AG09309 (cell line): ENCODE measurements around the gene IRF6.

ENCODE experiments used
- DNase-seq: peaks from one replicate; pipeline ENCODE4 v3.0.0-alpha.2; 2010; ENCODE audit warnings: low read depth
- H3K4me3 ChIP-seq: 2 replicates; pipeline ENCODE4 v1.5.1; 2011; ENCODE audit warnings: mild to moderate bottlenecking, low read depth, low read length, moderate library complexity; ENCODE audit not compliant: control insufficient read depth
- TF ChIP-seq, protein P1 (sequence below): IDR thresholded peaks from 2 replicates; pipeline ENCODE4 v1.5.1; 2011; ENCODE audit warnings: mild to moderate bottlenecking, low read depth, low read length, inconsistent platforms; ENCODE audit not compliant: insufficient read depth, control insufficient read depth; ENCODE audit errors: missing control alignments

IRF6 gene

GRCh38 chr1:209791920-209792319 is 14.0 kb downstream of the IRF6 start:
- no peak overlapping the region for H3K4me3 ChIP-seq
- TF ChIP-seq, protein P1, sequence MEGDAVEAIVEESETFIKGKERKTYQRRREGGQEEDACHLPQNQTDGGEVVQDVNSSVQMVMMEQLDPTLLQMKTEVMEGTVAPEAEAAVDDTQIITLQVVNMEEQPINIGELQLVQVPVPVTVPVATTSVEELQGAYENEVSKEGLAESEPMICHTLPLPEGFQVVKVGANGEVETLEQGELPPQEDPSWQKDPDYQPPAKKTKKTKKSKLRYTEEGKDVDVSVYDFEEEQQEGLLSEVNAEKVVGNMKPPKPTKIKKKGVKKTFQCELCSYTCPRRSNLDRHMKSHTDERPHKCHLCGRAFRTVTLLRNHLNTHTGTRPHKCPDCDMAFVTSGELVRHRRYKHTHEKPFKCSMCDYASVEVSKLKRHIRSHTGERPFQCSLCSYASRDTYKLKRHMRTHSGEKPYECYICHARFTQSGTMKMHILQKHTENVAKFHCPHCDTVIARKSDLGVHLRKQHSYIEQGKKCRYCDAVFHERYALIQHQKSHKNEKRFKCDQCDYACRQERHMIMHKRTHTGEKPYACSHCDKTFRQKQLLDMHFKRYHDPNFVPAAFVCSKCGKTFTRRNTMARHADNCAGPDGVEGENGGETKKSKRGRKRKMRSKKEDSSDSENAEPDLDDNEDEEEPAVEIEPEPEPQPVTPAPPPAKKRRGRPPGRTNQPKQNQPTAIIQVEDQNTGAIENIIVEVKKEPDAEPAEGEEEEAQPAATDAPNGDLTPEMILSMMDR, result no peak
- DNase-seq, result no peak

GRCh38 chr1:209790286-209791193 is 15.4 kb downstream of the IRF6 start:
- H3K4me3 ChIP-seq, result no peak overlapping the region
- TF ChIP-seq, protein P1, result no peak
- DNase-seq, result no peak

GRCh38 chr1:209789245-209789644 is 16.7 kb downstream of the IRF6 start:
- TF ChIP-seq, protein P1, result no peak
- H3K4me3 ChIP-seq, result no peak overlapping the region
- no peak for DNase-seq

DNA sequence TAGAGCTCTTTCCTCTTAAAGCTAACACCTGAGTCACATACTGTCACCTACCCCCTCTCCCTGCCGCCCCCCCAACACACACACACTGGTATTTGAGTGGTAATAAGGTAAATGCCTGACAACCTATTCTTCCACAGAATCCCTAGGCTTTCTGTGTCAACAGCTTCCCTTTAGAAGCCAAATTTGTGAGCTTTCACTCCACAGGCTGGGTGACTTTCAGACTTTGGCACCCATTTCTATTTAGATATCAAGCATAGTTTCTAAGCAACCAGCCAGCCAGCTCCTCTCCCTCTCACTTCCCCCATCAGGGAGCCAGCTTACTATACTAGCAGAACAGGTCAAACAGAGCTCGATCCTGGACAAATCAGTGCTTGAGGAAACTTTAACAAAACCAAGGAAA is 18.4 kb downstream of the IRF6 start:
- no peak overlapping the region for H3K4me3 ChIP-seq
- TF ChIP-seq, protein P1, result no peak
- no peak for DNase-seq

DNA sequence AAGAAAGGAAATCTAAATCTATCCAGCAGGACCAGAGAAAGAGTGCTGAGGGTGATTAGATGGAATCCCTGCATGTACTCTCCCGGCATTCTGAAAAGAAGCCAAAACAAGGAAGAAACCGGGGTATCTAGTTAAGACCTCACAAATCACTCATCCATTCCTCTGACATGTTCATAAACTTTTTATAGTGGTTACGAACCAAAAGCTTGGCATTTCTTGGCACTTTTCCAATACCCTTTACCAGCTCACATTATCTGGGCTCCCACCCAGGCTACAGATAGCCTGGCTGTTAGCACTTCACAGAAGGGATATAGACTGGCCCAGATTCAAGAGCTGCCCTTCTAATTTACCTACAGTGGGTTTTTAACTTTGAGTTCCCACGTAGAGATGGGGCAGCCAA is 19.8 kb downstream of the IRF6 start:
- TF ChIP-seq, protein P1, result no peak
- no peak overlapping the region for H3K4me3 ChIP-seq
- no peak for DNase-seq

DNA sequence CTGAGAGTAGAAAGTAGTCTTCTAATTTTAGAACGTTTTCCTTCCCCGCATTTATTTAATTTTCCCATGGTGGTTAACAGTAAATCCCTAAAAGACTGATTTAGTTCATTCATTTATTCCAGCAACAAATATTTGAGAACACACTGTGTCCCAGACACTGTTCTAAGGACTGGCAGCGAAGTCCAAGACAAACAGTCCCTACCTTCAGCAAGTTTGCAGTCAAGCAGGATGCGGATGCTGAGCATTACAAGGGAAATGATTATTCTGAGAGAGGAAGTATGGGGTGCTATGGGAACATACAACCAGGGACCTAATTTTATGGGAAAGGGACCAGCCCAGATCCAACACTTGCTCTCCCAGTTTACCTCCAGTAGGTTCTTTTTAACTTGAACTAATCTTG is 20.4 kb downstream of the IRF6 start:
- no peak overlapping the region for H3K4me3 ChIP-seq
- TF ChIP-seq, protein P1, result no peak
- no peak for DNase-seq
